ENCODE data around the gene SNRPA1. TPM values are rescaled to one million over a fixed set of nuclear protein-coding genes. Genes with fewer than 3 reads are reported as not detected.

Gene SNRPA1
- total RNA-seq, 1 donor = 12.1 TPM

GRCh38 chr15:101320501-101321052, 25.5 kb upstream of the SNRPA1 start:
- DNase-seq (ENCODE audit: low read depth in 2 of 3, low spot score in 2 of 3) = peak in 2 of 3 donors; percentile 87 to 93

- DNase-seq (ENCODE audit: low read depth in 2 of 3, low spot score in 2 of 3) = peak in 1 of 3 donors; percentile 41
Measured at GRCh38 chr15:101318839-101319238, 23.8 kb upstream of the SNRPA1 start.

GRCh38 chr15:101318147-101318819, 23.2 kb upstream of the SNRPA1 start:
- DNase-seq (ENCODE audit: low read depth in 2 of 3, low spot score in 2 of 3) = no peak

- no peak for DNase-seq (ENCODE audit: low read depth in 2 of 3, low spot score in 2 of 3)
Measured at GRCh38 chr15:101317336-101317872, 22.4 kb upstream of the SNRPA1 start.

GRCh38 chr15:101316529-101316928, 21.5 kb upstream of the SNRPA1 start:
- no peak for DNase-seq (ENCODE audit: low read depth in 2 of 3, low spot score in 2 of 3)

- no peak for DNase-seq (ENCODE audit: low read depth in 2 of 3, low spot score in 2 of 3)
Measured at GRCh38 chr15:101315736-101316135, 20.7 kb upstream of the SNRPA1 start.

GRCh38 chr15:101314336-101315125, 19.5 kb upstream of the SNRPA1 start:
- DNase-seq (ENCODE audit: low read depth in 2 of 3, low spot score in 2 of 3) = no peak

GRCh38 chr15:101313041-101313761, 18.2 kb upstream of the SNRPA1 start:
- DNase-seq (ENCODE audit: low read depth in 2 of 3, low spot score in 2 of 3) = no peak

GRCh38 chr15:101310508-101310907, 15.5 kb upstream of the SNRPA1 start:
- DNase-seq (ENCODE audit: low read depth in 2 of 3, low spot score in 2 of 3) = no peak

GRCh38 chr15:101310161-101310480, 15.1 kb upstream of the SNRPA1 start:
- DNase-seq (ENCODE audit: low read depth in 2 of 3, low spot score in 2 of 3) = no peak

- DNase-seq (ENCODE audit: low read depth in 2 of 3, low spot score in 2 of 3) = no peak
Measured at GRCh38 chr15:101309436-101310160, 14.6 kb upstream of the SNRPA1 start.

- no peak for DNase-seq (ENCODE audit: low read depth in 2 of 3, low spot score in 2 of 3)
Measured at GRCh38 chr15:101308604-101309435, 13.8 kb upstream of the SNRPA1 start.

GRCh38 chr15:101307897-101308603, 13.0 kb upstream of the SNRPA1 start:
- DNase-seq (ENCODE audit: low read depth in 2 of 3, low spot score in 2 of 3) = no peak

- DNase-seq (ENCODE audit: low read depth in 2 of 3, low spot score in 2 of 3) = no peak
Measured at GRCh38 chr15:101307048-101307896, 12.2 kb upstream of the SNRPA1 start.

- DNase-seq (ENCODE audit: low read depth in 2 of 3, low spot score in 2 of 3) = no peak
Measured at GRCh38 chr15:101306341-101307047, 11.4 kb upstream of the SNRPA1 start.

GRCh38 chr15:101305820-101306255, 10.8 kb upstream of the SNRPA1 start:
- DNase-seq (ENCODE audit: low read depth in 2 of 3, low spot score in 2 of 3) = no peak

- DNase-seq (ENCODE audit: low read depth in 2 of 3, low spot score in 2 of 3) = no peak
Measured at GRCh38 chr15:101303408-101303807, 8.4 kb upstream of the SNRPA1 start.
